HG03175 (cell line): Measurements from ENCODE around the gene ZYG11B.
"Not testable (repeated sequence)": the region's sequence is repeated elsewhere in the genome, so short reads cannot be mapped to it uniquely, and the experiment has no call there.

Experiments used
- ATAC-seq: cut with Tn5 transposase; IDR thresholded peaks from one replicate; pipeline ENCODE4 v1.9.1; 2021; ENCODE audit warnings: mild to moderate bottlenecking, moderate library complexity; ENCODE audit not compliant: unreplicated experiment

The ZYG11B gene

GRCh38 chr1:52842643-52843310, 116.5 kb downstream of the ZYG11B start, which contains the start of gene ZYG11A:
TSS of gene ZYG11A (plus strand) at chr1:52842760. CDS start at chr1:52842884, 124 bp downstream.
- ATAC-seq = peak; percentile 92

- not testable (repeated sequence) for ATAC-seq
Observed at GRCh38 chr1:52845119-52845518, 118.9 kb downstream of the ZYG11B start.

- ATAC-seq = no peak
Observed at GRCh38 chr1:52848423-52848822, 122.2 kb downstream of the ZYG11B start.

GRCh38 chr1:52850951-52851350, 124.7 kb downstream of the ZYG11B start:
- no peak for ATAC-seq

- no peak for ATAC-seq
Observed at GRCh38 chr1:52852854-52853253, 126.6 kb downstream of the ZYG11B start.

- ATAC-seq = no peak
Observed at GRCh38 chr1:52855584-52855983, 129.3 kb downstream of the ZYG11B start.

- ATAC-seq = no peak
Observed at GRCh38 chr1:52856026-52856425, 129.8 kb downstream of the ZYG11B start.

GRCh38 chr1:52857443-52857842, 131.2 kb downstream of the ZYG11B start:
- no peak for ATAC-seq

GRCh38 chr1:52862666-52863458, 136.6 kb downstream of the ZYG11B start:
- no peak for ATAC-seq

GRCh38 chr1:52867087-52867863, 141.0 kb downstream of the ZYG11B start:
- ATAC-seq = peak; percentile 70

GRCh38 chr1:52869727-52870126, 143.5 kb downstream of the ZYG11B start:
- ATAC-seq = not testable (repeated sequence)

GRCh38 chr1:52876843-52877242, 150.6 kb downstream of the ZYG11B start:
- no peak for ATAC-seq
